MCF 10A (cell line): ENCODE results near the gene CERS6. TPM values are rescaled to one million over a fixed set of nuclear protein-coding genes. Genes with fewer than 3 reads are reported as not detected.
A peak's percentile ranks its signal among the peaks of the same experiment; 100 is the strongest.

Experiments
- BruUV-seq: library from RNA; stranded (reverse); fragments of 400-500 nt; replicated peaks from 2 replicates; lab custom pipeline; 2021; lab: Mats Ljungman, UMichigan
- CTCF ChIA-PET: fragments of 300-600 bp; sonication (Branson Sonifier 250); formaldehyde crosslinking; extraction: SDS; loops from one replicate; lab custom pipeline; 2021; ENCODE audit warnings: antibody characterized with exemption, inconsistent platforms; lab: Yijun Ruan, JAX
- POLR2A ChIA-PET: fragments of 300-600, 350-650 bp; sonication (Branson Sonifier 250); formaldehyde crosslinking; extraction: SDS; loops from one replicate; lab custom pipeline; 2020; ENCODE audit warnings: antibody characterized with exemption, inconsistent platforms; lab: Yijun Ruan, JAX
- DNase-seq: peaks from one replicate; pipeline ENCODE4 v3.0.0-alpha.2; 2018; ENCODE audit not compliant: unreplicated experiment
- H3K27ac Mint-ChIP-seq: one replicate; pipeline ENCODE4 v1.8.0; 2022; ENCODE audit warnings: mild to moderate bottlenecking, low read depth, mixed read lengths; ENCODE audit not compliant: unreplicated experiment
- H3K27me3 Mint-ChIP-seq: one replicate; pipeline ENCODE4 v1.8.0; 2022; ENCODE audit warnings: mixed read lengths; ENCODE audit not compliant: insufficient read depth, unreplicated experiment
- H3K36me3 Mint-ChIP-seq: one replicate; pipeline ENCODE4 v1.8.0; 2022; ENCODE audit warnings: mild to moderate bottlenecking, moderate library complexity, mixed read lengths; ENCODE audit not compliant: insufficient read depth, unreplicated experiment
- H3K4me1 Mint-ChIP-seq: one replicate; pipeline ENCODE4 v1.8.0; 2022; ENCODE audit warnings: mixed read lengths; ENCODE audit not compliant: insufficient read depth, unreplicated experiment
- H3K4me3 Mint-ChIP-seq: one replicate; pipeline ENCODE4 v1.8.0; 2022; ENCODE audit warnings: mild to moderate bottlenecking, moderate library complexity, mixed read lengths; ENCODE audit not compliant: unreplicated experiment
- H3K9me3 Mint-ChIP-seq: one replicate; pipeline ENCODE4 v1.8.0; 2022; ENCODE audit warnings: mixed read lengths; ENCODE audit not compliant: unreplicated experiment
- intact Hi-C: fragments of 100-400 bp; cut with micrococcal nuclease; formaldehyde crosslinking; loops from 2 replicates; pipeline ENCODE4 v1.14.1; 2022
- total RNA-seq: library from RNA; stranded (reverse); gene quantifications from 2 replicates; pipeline ENCODE4 v1.2.3, GENCODE V29; 2022
- TF ChIP-seq, protein P1 (sequence below): fragments of 200-600 bp; IDR thresholded peaks from one replicate; pipeline ENCODE4 v1.8.0; 2022; ENCODE audit warnings: antibody characterized with exemption, mild to moderate bottlenecking; ENCODE audit not compliant: unreplicated experiment

CERS6 gene
- total RNA-seq, 1 experiment from 2014 or later = 27.4 TPM

DNA sequence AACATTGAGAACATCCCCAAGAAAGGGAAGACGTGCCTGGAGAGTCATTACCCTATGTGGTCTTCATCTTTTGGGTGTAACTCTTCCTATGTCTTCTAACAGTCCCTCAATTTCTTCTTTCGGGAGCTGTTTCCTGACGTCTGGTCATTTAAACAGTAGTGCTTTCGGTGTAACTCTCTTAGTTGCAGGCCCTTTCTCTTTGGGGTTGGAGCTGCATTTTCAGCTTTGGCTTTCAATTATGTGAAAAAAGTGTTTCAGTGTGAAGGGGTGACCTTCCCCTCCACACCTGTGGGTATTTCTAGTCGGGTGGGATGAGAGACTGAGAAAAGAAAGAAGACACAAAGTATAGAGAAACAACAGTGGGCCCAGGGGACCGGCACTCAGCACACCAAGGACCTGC lies 105.9 kb downstream of the CERS6 start:
- no peak for DNase-seq
- intact Hi-C loops = no loop called here
- no peaks in the 10 kb centered on the region for H3K27me3 Mint-ChIP-seq
- TF ChIP-seq, protein P1, sequence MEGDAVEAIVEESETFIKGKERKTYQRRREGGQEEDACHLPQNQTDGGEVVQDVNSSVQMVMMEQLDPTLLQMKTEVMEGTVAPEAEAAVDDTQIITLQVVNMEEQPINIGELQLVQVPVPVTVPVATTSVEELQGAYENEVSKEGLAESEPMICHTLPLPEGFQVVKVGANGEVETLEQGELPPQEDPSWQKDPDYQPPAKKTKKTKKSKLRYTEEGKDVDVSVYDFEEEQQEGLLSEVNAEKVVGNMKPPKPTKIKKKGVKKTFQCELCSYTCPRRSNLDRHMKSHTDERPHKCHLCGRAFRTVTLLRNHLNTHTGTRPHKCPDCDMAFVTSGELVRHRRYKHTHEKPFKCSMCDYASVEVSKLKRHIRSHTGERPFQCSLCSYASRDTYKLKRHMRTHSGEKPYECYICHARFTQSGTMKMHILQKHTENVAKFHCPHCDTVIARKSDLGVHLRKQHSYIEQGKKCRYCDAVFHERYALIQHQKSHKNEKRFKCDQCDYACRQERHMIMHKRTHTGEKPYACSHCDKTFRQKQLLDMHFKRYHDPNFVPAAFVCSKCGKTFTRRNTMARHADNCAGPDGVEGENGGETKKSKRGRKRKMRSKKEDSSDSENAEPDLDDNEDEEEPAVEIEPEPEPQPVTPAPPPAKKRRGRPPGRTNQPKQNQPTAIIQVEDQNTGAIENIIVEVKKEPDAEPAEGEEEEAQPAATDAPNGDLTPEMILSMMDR = no peak
- POLR2A ChIA-PET = interaction anchor here (1.0 to 1.5 kb wide), 2 partner anchors 9 to 37 kb away, joined by 4 read pairs; no protein-coding TSS in a partner anchor
- no peak overlapping the region for H3K27ac Mint-ChIP-seq
- CTCF ChIA-PET = no interaction called here
- H3K36me3 Mint-ChIP-seq = peaks cover 15% of the 10 kb centered on the region
- no peak overlapping the region for H3K4me3 Mint-ChIP-seq
- BruUV-seq = no TSS peak
- peaks cover 49% of the 10 kb centered on the region for H3K4me1 Mint-ChIP-seq
- H3K9me3 Mint-ChIP-seq = no peaks in the 10 kb centered on the region

DNA sequence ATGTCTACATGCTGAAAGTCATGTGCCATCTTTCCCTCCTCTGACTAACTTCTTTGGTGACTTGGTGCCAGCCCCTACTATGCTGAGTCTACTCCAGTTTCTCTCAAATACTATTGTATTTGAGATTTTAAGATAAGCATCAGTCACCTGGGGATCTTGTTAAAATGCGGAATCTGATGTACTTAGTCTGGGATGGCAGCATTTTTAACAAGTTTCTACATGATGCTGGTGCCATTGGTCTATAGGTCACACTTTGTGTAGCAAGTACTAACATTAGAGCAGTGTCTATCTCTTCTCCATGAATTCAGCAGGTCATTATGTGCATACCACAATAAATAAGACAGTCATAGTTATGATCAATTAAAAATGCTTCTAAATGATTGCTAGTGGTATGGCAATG lies 106.9 kb downstream of the CERS6 start:
- H3K9me3 Mint-ChIP-seq = no peaks in the 10 kb centered on the region
- no peak overlapping the region for H3K4me3 Mint-ChIP-seq
- H3K27me3 Mint-ChIP-seq = no peaks in the 10 kb centered on the region
- intact Hi-C loops = no loop called here
- TF ChIP-seq, protein P1 = no peak
- no peak overlapping the region for H3K27ac Mint-ChIP-seq
- ChIA-PET CTCF (no interaction called here), POLR2A (no interaction called here)
- no peak for DNase-seq
- peaks cover 49% of the 10 kb centered on the region for H3K4me1 Mint-ChIP-seq
- H3K36me3 Mint-ChIP-seq = peaks cover 15% of the 10 kb centered on the region
- BruUV-seq = no TSS peak

DNA sequence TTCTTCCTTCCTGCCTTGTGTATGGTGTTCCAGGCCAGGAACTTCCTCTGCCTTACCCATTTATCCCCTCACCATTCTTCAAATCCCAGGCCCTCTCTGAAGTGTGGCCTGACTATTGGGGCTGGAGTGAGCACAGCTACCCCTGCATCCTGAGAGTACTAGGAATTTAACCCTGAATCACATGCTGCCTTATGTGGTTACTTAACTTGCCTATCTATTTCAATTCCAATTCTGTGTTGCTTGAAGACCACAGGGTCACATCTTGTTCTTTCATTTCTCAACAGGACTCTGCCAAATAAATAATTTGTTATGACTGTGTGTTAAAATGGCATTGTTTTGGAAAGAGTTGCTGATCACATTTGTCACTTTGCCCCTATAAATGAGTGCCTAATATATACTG lies 108.6 kb downstream of the CERS6 start:
- CTCF ChIA-PET = interaction anchor here (0.9 to 1.1 kb wide), 4 partner anchors 9 to 133 kb away, joined by 3 to 6 read pairs (median 3); no protein-coding TSS in a partner anchor
- H3K4me1 Mint-ChIP-seq = peaks cover 36% of the 10 kb centered on the region
- peaks cover 15% of the 10 kb centered on the region for H3K36me3 Mint-ChIP-seq
- no peak for DNase-seq
- BruUV-seq = no TSS peak
- no peaks in the 10 kb centered on the region for H3K9me3 Mint-ChIP-seq
- H3K27ac Mint-ChIP-seq = peak overlapping the region; percentile 87
- H3K27me3 Mint-ChIP-seq = no peaks in the 10 kb centered on the region
- TF ChIP-seq, protein P1 = no peak
- H3K4me3 Mint-ChIP-seq = no peak overlapping the region
- POLR2A ChIA-PET = interaction anchor here (0.6 to 3.7 kb wide), 18 partner anchors 8 to 218 kb away, joined by 3 to 54 read pairs (median 4); partner anchors contain the start of gene CERS6
- intact Hi-C loops = loop anchor here (1.0 to 5.0 kb wide), 2 partner anchors 20 to 32 kb away; no protein-coding TSS in a partner anchor

DNA sequence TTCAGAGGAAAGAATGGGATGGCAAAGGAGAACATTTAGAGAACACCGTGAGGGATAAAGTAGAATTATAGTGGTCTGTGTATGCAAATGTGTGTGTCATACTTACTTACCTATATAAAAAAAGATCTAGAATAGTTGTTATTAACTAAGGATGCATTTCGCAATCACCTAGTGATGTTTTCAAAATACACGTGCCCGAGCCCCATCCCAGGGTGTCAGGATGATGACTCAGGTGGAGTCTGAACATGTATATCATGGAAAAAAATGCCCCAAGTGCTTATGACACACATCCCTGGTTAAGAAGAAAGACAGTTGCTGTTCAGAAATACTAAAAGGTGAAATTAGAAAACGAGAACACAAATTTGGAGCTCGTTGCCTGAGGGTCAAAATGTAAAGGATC lies 109.0 kb downstream of the CERS6 start:
- H3K36me3 Mint-ChIP-seq = peaks cover 12% of the 10 kb centered on the region
- DNase-seq = peak; percentile 94
- no TSS peak for BruUV-seq
- H3K4me3 Mint-ChIP-seq = peak overlapping the region; percentile 28
- ChIA-PET CTCF (interaction anchor here (0.9 to 2.2 kb wide), 5 partner anchors 9 to 133 kb away, joined by 3 to 9 read pairs (median 3); no protein-coding TSS in a partner anchor), POLR2A (interaction anchor here (0.5 to 3.7 kb wide), 28 partner anchors 8 to 1618 kb away, joined by 3 to 54 read pairs (median 4); partner anchors contain the start of gene CERS6)
- TF ChIP-seq, protein P1 = no peak
- no peaks in the 10 kb centered on the region for H3K27me3 Mint-ChIP-seq
- no peaks in the 10 kb centered on the region for H3K9me3 Mint-ChIP-seq
- peaks cover 32% of the 10 kb centered on the region for H3K4me1 Mint-ChIP-seq
- peak overlapping the region; percentile 87 for H3K27ac Mint-ChIP-seq
- intact Hi-C loops = loop anchor here (1.0 to 5.0 kb wide), 2 partner anchors 19 to 33 kb away; no protein-coding TSS in a partner anchor
